Activated T-cell treated with anti-CD3 and anti-CD28 coated beads for 48 hours (primary cell): ENCODE measurements around the gene HOXA7.

Source experiments
- DNase-seq: peaks from one replicate; pipeline ENCODE4 v3.0.0-alpha.2; 2020; ENCODE audit warnings: low read depth

HOXA7 gene

GRCh38 chr7:27133409-27134231 lies 22.9 kb downstream of the HOXA7 start:
- no peak for DNase-seq

DNA sequence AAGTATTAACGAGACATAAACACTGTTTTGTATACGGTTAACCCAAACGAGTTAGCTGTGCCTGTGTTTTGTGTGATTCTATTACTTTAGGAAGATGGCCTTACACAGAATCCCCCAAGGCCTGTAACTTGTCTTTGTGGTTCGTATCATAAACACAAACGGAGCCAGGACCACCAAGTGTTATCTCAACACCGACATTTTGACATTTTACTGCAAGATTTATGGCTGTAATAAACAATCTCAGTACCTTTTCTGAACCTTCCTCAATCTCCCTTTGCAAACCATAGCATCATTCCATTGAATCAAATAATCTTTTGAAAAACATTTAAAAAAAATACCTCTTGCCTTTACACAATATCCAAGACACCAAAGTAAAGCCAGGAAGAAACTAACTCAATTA lies 23.5 kb downstream of the HOXA7 start:
- DNase-seq = no peak

- DNase-seq = no peak
Observed at GRCh38 chr7:27132214-27132613, 24.3 kb downstream of the HOXA7 start.

- DNase-seq = no peak
Observed at GRCh38 chr7:27131390-27131819, 25.1 kb downstream of the HOXA7 start.

- peak; percentile 57 for DNase-seq
Observed at GRCh38 chr7:27130540-27131389, 25.7 kb downstream of the HOXA7 start, which contains the start of gene HOXA4. HOXA4 (minus strand) TSS chr7:27130757; CDS start chr7:27130733, 24 bp downstream.

DNA sequence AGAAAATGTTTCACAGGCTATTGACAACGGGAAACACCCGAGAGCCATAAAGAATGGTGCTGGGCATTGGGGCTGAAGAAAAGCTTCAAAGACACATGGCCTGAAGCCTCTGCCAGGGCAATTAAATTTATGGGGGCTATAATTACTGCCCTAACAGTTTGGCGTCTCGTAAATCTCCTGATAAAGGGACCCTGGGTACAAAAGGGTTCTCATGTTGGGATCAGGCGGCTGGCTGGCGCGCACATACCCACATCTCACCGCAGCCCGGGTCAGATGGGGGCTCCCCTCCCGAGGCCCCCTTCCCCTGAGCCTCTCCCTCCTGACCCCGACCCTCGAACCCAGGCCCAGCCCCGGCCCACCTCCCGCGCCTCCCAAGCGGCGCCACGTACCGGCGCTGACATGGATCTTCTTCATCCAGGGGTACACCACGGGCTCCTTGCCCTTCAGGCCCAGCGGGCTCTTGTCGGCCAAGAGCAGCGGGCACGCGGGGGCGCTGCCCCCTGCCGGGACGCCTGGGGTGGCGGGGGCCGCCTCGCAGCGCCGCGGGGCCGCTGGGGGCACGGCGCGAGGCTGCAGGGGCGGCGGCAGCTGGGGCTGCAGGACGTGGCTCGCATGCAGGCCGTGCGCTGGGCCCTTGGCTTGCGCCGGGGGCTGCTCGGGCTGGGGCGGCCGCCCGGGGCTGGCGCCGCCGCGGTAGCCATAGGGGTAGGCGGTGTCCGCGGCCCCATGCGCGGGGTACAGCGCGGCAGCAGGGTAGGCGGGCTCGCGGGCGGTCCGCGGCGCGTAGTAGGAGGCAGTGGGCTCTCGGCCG lies 26.5 kb downstream of the HOXA7 start:
- DNase-seq = no peak

GRCh38 chr7:27128776-27129728 lies 27.4 kb downstream of the HOXA7 start:
- DNase-seq = no peak

GRCh38 chr7:27128034-27128433 lies 28.4 kb downstream of the HOXA7 start:
- no peak for DNase-seq

- no peak for DNase-seq
Observed at GRCh38 chr7:27126596-27127327, 29.7 kb downstream of the HOXA7 start.

- DNase-seq = no peak
Observed at GRCh38 chr7:27125986-27126394, 30.5 kb downstream of the HOXA7 start.

GRCh38 chr7:27124902-27125689 lies 31.4 kb downstream of the HOXA7 start:
- DNase-seq = no peak

DNA sequence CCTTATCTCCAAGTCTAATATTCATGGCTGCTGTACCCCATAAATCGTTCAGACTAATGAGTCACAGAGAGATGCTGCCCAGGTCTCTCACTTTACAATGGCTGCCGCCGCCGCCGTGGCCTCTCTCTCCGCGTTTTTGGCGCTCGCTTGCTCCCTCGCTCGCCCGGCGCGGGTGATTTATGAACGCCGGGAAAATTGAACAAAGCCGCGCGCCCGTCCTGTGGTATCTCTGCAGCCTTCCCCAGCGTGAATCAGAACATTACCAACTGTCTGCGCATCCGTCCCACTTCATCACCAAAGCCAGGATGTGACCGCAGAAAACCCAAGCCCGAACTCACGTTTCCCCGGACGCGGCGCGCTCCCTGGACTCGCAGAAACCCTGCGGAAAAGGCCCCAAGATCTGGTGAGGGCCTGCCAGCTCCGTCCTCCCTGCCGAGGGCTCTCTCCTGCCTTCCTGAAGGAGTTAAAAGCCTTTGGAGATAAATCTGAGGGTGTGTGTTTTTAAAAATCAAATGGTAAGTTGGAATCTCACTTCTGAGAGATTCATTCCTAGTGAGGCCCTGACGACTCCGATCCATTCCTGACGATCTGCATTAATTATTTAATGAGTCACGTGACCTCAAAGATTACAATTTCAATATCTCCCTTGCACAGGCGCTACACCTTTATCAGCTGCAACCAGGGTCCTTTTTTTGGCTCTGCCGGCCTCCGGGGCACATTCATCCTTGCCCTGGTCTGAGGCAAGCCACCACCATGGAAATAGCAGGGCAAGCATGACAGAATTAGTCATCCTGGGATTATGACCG lies 32.2 kb downstream of the HOXA7 start:
- no peak for DNase-seq

GRCh38 chr7:27123477-27124053 lies 32.9 kb downstream of the HOXA7 start:
- no peak for DNase-seq

DNA sequence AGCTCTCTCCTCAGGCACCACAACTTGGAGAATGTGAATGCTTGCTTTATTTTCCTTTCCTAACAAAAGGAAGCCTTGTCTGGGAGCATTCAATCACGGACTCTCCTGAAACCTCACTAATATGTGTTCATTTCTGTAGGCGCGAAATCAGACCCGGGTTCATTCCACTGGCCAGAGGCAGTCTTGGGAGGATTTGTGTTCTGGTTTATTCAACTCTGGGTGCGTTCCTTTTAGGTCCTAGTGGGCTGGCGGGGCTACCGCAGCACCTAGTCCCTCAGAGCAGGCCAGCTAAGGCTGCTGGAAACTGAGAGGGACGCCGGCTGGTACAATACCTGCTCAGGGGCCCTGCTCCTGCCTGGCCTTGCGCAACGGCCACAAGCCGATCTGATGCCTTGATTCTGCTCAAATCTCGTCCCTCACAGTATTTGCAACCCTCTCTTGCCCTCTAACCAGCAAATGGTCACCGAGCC lies 33.4 kb downstream of the HOXA7 start:
- no peak for DNase-seq

DNA sequence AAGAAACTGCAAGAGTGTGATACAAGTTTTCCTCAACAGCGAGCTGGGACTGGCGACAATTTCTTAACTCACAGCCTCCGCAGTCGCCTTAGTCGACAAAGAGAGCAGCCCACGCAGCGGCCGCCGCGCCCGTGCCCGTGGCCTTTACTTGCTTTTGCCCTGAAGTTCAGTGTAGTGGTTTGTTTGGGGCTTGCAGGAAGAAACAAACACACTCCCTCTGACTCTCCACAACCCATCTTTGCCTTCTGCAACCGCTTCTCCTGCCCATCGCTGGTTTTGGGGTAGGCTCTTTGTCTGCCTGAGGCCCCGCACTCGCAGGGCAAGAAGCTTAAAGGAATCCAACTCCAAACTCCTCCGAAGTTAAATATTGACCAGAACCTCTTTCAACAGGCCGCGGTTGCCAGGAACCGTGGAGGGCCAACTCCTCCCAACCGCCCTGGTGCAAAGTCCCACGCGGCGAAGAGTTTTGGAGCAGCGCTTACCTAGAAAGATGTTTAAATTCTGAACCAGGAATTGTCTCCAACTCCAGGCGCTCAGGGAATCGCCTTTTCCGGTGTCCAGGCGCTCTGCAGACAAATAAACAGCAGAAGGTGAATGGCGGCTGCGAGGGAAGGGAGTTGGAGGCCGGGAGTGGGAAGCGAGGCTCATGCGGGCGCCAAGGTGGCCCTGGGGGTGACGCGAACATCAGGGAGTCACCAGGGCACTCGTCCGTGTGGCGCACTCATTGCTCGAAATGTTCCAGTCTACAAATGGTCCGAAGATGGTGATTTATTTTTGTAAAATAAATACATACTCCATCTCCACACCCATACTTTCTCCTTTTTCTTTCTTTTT lies 34.2 kb downstream of the HOXA7 start:
- DNase-seq = no peak

DNA sequence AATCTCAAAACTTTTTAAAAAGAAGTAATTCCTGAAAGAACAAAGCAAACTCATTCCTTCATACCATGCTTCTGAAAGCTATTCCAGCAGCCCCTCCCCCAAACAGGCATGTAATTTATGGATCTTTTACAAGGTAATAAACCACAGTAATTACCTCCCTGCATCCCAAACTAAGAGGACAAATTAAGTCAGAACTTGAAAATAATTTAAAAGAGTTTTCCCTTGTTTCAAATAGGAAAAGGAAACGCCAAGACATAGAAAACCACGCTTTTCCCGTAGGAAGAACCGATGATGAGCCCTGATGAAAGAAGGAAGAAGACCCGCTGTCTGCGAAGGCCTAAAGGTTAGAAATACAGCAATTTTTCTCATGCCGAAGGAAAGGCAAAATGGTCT lies 34.8 kb downstream of the HOXA7 start:
- no peak for DNase-seq

GRCh38 chr7:27119412-27119911 lies 37.0 kb downstream of the HOXA7 start:
- DNase-seq = no peak
